LNCAP (cell line): ENCODE data around the gene HOXA3.

Experiments used
- CTCF ChIP-seq: fragments of 450-650 bp; IDR thresholded peaks from 2 replicates; pipeline ENCODE4 v1.5.1; 2017; ENCODE audit warnings: mild to moderate bottlenecking

Gene HOXA3

GRCh38 chr7:27133409-27134231, 18.8 kb downstream of the HOXA3 start:
- no peak for TF ChIP-seq CTCF

- no peak for TF ChIP-seq CTCF
These were observed 19.4 kb downstream of the HOXA3 start for GRCh38 chr7:27132978-27133377.

GRCh38 chr7:27132214-27132613, 20.2 kb downstream of the HOXA3 start:
- no peak for TF ChIP-seq CTCF

GRCh38 chr7:27131390-27131819, 21.0 kb downstream of the HOXA3 start:
- TF ChIP-seq CTCF: no peak

GRCh38 chr7:27130540-27131389, 21.6 kb downstream of the HOXA3 start, which contains the start of gene HOXA4:
TSS of gene HOXA4 (minus strand) at chr7:27130757. CDS start at chr7:27130733, 24 bp downstream.
- no peak for TF ChIP-seq CTCF

- TF ChIP-seq CTCF: no peak
These were observed 22.4 kb downstream of the HOXA3 start for GRCh38 chr7:27129729-27130539.
